ENCODE data around the gene SPINDOC.
"Not testable (repeated sequence)": the region's sequence is repeated elsewhere in the genome, so short reads cannot be mapped to it uniquely, and the experiment has no call there.

SPINDOC gene

GRCh38 chr11:63858628-63859550 is 45.6 kb downstream of the SPINDOC start:
- no peak for DNase-seq

- DNase-seq = no peak
These were observed 49.7 kb downstream of the SPINDOC start for GRCh38 chr11:63862923-63863322.

GRCh38 chr11:63863620-63864019 is 50.4 kb downstream of the SPINDOC start:
- DNase-seq = not testable (repeated sequence)

- peak; percentile 86 for DNase-seq
These were observed 53.0 kb downstream of the SPINDOC start for GRCh38 chr11:63866211-63866610.

GRCh38 chr11:63867511-63867910 is 54.3 kb downstream of the SPINDOC start:
- DNase-seq = no peak

GRCh38 chr11:63868399-63869064 is 55.3 kb downstream of the SPINDOC start:
- no peak for DNase-seq

GRCh38 chr11:63869171-63869591 is 55.9 kb downstream of the SPINDOC start:
- DNase-seq = no peak

- peak; percentile 20 for DNase-seq
These were observed 56.4 kb downstream of the SPINDOC start for GRCh38 chr11:63869683-63870082.

- DNase-seq = peak; percentile 8
These were observed 57.3 kb downstream of the SPINDOC start for GRCh38 chr11:63870351-63871140.

GRCh38 chr11:63871962-63872799 is 58.9 kb downstream of the SPINDOC start:
- peak; percentile 35 for DNase-seq

GRCh38 chr11:63872800-63873197 is 59.5 kb downstream of the SPINDOC start:
- DNase-seq = no peak

- no peak for DNase-seq
These were observed 60.1 kb downstream of the SPINDOC start for GRCh38 chr11:63873311-63873710.

- DNase-seq = no peak
These were observed 61.3 kb downstream of the SPINDOC start for GRCh38 chr11:63874511-63874910.

GRCh38 chr11:63875506-63876065 is 62.3 kb downstream of the SPINDOC start:
- no peak for DNase-seq

- DNase-seq = no peak
These were observed 63.4 kb downstream of the SPINDOC start for GRCh38 chr11:63876616-63877015.
